IPS-11a (cell line): ENCODE measurements around the gene ADAMTS12.

Experiments
- H3K4me3 ChIP-seq: one replicate; pipeline ENCODE4 v1.5.1; 2013; ENCODE audit warnings: low read depth, low read length, control low read depth

The ADAMTS12 gene

DNA sequence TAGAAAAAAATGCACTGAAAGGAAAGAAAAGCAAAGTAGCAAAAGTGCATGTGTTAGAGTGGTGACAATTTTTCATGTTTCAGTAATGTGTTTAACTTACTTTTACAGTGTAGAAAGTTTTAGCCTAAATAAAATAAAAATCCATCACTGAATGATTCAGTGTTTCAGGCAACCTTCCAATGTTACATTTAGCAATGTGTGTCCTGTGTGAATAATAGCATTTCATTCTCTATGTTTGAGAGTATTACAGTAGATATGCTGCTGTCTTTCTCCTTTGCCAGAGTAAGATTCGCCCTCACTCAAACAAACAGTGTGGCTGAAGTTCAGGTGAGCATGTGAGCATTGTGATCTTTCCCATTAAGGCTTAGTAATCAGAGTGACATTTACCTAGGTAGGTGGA, 279.9 kb downstream of the ADAMTS12 start:
- H3K4me3 ChIP-seq: no peak overlapping the region

DNA sequence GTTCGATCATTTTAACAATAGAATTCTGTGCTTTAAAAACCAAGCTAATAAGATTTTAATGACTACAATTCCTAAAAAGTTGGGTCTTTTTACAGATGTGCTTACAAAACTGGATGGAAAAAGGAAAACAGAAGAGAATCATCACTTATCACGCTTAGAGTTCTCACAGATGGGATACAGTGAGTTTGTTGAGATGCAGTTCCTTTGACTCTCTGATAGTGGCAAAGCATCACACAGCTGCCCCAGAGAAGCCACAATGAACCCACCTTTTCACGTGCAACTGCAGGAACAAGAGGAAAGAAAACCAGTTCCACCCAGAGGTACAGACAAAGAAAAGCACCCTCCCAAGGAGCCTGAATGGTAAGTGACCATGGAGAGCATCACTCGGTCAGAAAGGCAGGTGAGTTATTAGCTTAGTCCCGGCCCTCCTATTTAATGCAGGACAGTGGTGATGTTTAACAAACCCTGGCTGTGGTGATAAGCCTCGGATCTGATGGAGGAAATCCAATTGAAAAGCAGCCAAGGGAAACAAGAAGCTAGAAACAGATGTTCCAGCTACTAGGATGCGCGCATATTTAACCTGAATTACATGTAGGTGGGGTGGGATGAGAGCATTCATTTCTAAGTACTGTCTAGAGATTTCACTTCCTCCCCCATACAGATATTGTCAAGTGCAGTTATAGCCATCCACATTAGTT, 283.3 kb downstream of the ADAMTS12 start:
- H3K4me3 ChIP-seq: no peak overlapping the region

DNA sequence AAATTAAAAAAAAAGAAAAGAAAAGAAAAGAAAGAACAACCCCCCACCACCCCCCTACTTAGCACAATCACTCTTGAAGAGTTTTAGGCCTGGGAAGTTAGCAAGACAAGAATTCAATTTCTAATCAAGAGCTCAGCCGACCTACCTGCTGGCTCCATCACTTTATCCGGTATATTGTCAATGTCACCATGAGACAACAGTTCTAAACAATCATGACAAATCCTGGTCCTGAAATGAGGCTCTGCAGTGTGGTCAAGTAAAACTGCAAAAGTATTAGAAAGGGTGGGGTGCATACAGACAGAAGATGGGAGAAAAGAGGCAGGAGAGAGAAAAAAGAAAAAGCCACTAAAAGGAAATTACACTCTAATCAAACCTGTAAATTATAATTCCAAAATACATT, 287.3 kb downstream of the ADAMTS12 start:
- no peak overlapping the region for H3K4me3 ChIP-seq

DNA sequence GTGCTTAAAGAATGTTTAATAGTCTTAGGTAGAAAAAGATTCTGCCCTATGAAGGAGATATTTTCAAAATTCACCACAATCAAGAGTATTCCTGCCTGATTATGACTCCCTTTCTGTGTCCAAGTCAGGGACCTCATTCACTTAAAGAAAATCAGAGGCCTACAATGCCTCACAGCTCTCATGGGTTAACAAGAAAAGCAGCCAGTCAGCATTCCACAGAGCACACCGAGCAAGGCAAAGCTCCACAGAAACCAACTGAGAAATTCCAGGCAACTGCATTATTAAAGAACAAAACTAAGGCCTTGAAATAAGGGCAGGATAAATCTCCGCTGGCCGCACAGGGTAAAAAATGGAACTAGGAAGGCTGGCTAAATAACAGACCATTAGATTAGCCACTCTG, 289.9 kb downstream of the ADAMTS12 start:
- no peak overlapping the region for H3K4me3 ChIP-seq

DNA sequence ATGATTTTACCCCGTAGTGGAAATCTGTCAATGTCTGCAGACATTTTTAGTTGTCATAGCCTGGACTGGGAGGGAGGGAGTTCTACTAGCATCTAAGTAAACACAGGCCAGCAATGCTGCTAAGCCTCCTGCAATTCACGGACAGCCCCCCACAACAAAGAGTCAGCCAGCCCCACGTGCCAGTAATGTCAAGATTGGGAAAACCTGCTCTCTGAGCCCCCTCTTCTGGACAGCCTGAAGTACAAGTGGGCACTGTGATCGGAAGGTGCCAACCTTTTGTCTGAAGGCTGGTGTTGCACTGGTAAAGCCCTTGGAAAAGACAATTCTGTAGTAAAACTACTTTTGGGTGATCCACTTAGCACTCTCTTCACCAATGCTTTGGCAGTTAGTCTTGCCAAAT, 296.5 kb downstream of the ADAMTS12 start:
- H3K4me3 ChIP-seq: no peak overlapping the region

DNA sequence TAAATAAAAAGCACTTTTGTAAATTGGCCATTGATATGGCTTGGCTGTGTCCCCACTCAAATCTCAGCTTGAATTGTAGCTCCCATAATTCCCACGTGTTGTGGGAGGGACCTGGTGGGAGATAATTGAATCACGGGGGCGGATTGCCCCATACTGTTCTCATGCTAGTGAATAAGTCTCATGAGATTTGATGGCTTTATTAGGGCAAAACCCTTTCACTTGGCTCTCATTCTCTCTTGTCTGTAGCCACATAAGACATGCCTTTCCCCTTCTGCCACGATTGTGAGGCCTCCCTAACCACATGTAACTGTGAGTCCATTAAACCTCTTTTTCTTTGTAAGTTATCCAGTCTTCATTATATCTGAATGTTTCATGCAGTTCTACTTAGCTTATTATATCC, 297.8 kb downstream of the ADAMTS12 start:
- no peak overlapping the region for H3K4me3 ChIP-seq

DNA sequence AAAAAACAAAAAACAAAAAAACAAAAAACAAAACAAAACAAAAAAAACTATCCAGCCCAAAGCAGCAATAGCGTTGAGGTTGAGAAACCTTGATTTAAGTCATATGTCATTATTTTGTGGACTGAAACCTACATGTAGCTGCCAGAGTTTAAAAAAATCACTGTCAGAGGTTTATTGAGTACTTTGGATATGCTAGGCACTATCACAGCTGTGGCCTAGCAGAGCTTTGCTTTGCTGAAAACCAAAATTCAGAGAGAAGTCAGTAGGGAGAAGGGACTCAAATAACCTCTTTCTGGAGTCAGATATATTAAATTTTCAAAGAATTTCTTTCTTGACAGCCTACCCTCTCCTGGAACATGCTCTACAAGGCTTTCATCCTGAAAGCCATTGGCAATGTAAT, 299.5 kb downstream of the ADAMTS12 start:
- no peak overlapping the region for H3K4me3 ChIP-seq

DNA sequence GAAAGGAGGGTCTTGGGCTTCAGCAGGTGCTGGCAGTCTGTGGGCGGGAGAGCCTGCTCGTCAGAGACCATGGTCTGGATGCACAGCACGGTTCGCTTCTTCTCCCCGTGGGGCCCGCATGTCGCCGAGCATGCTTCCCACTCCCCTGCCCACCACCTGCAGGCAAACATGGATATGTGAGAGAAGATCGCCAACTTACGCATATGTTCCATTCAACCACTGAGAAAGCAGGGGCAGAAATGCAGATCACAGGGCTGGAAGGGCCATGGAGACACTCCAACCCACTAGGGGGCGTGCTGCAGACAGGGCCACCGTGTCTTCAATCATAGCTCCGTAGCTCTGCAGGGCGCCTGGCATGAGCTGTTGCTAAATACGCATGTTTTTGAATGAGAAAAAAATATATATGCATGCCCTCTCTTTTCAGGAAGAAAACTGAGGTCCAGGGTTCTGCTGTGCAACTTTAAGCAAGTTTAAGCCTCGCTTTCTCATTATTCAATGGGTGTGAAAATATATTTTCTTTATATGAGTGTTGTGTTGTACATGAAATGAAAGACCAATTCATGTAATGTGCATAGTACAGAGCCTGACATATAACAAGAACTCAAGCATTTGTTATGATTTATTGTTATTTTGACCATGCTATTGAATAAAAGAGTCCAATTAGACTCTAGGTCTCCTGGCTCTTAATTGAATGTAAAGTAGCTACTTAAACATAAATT, 303.0 kb downstream of the ADAMTS12 start:
- no peak overlapping the region for H3K4me3 ChIP-seq

DNA sequence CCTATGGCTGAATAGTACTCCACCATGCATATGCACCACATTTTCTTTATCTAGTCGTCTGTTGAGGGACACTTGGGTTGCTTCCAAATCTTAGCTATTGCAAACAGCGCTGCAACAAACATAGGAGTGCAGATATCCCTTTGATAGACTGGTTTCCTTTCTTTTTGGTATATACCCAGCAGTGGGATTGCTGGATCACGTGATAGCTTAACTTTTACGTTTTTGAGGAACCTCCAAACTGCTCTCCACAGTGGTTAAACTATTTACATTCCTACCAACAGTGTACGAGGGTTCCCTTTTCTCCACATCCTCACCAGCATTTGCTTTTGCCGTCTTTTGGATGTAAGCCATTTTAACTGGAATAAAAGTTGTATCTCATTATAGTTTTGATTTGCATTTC, 308.5 kb downstream of the ADAMTS12 start:
- H3K4me3 ChIP-seq: no peak overlapping the region

DNA sequence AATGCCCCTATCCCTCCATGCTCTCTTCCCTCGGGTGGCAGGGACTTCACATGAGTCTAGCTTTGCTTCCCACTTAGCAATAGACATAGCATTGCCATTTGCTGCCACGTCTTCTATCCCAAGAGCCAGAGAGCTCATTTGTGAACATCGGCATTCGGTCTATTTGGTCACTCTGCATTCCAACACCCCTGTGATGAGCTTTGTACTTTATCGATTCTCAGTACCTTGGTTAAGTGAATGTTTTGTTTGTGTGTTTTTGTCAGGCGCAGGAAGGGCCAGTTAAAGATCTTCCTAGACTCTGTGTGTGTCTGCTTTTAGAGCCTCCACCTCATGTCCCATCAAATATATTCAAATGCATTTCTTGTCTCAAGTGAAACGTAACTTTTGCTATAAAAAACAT, 309.4 kb downstream of the ADAMTS12 start:
- no peak overlapping the region for H3K4me3 ChIP-seq

DNA sequence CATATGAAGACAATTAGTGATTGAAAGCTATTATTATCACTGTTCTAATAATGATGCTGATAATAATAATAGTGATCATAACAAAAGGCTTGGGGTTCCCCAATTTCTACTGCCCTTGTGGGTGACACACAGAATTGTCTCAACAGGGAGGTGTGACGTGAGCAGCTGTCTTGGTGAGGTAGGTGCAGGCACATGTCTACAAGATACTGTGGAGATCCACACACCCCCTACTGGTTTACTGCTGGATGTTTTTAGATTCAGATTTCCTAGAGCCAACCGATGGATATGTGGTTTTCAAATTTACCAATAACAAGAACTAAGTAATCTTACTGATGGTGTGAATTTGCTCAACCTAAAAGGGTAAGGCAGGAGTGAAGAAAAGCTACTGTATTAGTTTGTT, 312.0 kb downstream of the ADAMTS12 start:
- no peak overlapping the region for H3K4me3 ChIP-seq

DNA sequence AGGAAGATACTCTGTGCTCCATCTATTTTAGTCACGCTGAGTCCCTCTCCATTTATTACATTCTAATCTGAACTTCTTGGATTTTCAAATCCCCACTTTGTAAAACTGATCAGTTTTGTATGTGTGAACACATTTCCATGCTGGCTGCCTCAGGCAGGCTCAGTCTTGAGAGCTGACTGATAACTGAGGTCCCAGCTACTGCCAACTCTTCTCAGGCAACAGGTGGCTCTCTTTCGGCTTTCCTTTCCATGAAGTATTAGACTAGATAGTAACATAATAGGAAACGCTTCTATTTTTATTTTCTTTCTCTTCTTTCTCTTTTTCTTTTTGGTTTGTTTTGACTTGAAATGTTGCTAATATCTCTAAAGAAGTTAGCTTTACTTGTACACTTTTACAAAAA, 312.6 kb downstream of the ADAMTS12 start:
- no peak overlapping the region for H3K4me3 ChIP-seq

DNA sequence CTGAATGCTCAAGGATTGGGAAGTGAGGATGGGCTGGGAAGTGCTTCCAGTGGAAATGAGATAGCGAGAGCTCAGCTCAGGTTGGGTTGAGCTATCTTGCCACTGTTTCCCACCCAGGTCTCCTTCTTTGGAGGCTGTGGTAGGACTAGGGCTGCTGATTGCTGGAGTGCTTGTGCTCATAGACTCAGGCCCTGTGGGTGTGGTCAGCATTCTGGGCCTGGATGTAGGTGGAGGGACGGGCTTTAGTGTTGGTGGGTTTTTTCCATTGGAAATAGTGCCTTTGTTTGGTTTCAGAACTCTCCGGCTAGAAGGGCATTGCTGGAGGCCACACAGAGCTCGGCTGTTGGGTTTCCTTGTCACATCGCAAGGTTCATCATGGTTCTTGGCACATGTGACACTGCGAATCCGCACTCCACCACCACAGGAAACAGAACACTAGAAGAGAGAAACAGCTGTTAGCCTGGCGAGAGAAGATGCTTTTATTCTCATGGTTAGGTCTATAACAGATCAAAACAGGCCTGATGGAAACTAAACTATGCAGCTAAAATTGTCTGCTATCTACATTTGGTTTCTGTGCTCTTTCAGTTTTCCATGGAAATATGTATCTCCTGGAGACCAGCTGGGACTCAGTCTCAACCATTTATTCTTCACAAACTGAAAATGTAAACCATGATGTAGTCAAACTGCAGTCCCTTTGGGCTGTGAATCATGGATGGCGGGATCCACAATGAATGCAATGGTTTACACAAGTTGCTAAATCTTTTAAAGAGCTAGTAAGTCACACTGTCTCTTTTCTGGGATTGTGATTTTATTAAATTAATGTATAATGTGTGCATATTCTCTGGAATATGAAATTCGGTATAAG, 314.8 kb downstream of the ADAMTS12 start:
- H3K4me3 ChIP-seq: no peak overlapping the region

DNA sequence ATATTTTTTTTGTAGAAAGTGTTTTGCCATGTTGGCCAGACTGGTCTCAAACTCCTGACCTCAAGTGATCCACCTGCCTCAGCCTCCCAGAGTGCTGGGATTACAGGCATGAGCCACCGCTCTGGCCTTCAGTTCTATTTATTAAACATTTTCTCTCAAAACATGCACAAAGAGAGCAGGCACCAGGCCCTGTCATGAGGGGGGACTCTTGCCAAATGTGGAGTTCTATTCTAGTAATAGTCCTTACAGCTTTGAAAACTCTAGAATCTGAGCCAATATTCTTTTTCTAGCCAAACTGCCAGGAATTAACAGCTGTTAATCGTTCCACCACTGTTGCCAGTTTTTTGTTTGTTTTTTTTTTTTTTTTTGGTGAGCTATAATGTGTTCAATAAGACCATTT, 326.5 kb downstream of the ADAMTS12 start:
- no peak overlapping the region for H3K4me3 ChIP-seq

DNA sequence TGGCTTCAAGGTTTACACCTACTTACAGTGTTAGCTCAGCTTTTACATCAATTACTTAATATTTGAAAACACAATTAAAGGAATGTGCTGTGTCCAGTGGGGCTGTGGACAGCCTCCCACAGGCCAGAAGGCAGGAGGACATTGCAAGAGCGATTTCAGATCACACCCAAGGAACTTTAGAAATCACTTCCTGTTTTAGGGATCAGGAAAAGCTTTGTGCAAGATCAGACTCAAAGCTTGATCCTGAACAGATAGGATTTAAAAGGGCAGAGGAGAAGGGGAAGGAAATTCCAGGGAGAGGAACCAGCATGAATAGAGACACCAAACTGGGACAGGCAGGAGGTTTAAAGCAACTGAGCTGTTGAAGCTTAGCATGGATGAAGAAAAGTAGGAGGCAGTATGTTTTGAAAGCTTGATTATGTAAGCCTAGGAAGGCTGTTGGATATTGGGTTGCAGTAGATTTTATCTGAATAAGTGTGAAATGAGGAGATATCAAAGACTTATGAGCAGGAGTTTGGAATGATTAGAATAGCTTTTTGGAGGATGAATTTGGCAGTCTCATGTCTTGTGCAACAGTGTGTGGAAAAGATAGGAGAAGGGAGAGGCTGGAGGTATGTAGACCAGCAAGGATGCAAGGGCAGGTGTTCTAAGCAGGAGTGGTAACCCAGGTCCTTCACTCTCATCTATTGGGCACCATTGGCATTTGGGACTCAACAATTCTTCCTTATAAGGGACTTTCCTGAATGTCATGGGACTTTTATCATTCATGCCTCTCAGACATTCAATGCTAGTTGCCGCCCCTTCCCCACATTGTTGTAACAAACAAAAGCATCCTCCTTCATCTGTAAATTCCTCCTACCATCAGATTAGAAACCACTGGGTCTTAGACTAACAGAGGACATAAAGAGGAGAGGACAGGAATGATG, 327.5 kb downstream of the ADAMTS12 start:
- H3K4me3 ChIP-seq: no peak overlapping the region

DNA sequence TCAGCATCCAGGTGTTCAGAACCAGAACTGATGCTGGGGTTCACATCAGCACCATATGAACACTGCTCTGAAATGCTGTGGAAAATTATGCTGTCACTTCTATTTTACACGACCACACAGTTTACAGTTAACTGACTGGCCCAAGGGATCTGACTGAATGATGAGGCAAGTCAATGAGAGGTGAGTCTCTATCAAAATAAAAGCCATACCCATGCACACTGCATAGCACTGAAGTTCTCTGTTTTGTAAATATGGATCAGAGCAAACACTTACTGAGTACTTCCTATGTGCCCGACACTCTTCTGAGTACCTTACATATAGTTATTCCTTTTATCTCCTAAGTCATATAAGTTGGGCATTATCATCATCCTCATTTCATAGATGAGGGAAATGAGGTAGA, 328.3 kb downstream of the ADAMTS12 start:
- H3K4me3 ChIP-seq: no peak overlapping the region

DNA sequence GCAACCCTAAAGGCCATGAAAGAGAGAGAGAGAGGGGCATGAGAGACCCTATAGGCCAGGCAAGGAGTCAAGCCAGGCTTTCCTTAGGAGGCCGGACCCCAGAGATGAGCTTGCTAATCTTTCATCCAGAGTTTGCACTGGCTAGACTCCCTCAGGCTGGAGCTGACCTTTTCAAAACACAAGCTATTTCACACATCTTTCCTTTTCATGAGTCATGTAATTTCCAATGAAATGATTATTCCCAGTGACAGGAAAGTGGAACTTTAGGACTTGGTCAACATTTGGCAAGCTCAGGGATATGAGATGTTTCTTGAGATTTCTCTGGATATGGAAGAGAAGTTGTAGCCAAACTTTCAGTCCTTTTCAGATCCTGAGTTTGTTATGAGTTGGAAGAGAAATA, 333.3 kb downstream of the ADAMTS12 start:
- H3K4me3 ChIP-seq: no peak overlapping the region

DNA sequence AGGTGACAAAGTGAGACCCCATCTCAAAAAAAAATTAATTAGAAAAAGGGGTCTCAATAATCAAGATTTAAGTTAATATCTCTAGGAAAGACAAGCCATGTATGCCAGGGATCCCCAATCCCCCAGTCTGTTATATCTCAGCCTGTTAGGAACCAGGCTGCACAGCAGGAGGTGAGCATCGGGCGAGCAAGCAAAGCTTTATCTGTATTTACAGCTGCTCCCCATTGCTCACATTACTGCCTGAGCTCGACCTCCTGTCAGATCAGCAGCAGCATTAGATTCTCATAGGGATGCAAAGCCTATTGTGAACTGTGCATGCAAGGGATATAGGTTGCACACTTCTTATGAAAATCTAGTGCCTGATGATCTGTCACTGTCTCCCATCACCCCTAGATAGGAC, 334.2 kb downstream of the ADAMTS12 start:
- H3K4me3 ChIP-seq: no peak overlapping the region

DNA sequence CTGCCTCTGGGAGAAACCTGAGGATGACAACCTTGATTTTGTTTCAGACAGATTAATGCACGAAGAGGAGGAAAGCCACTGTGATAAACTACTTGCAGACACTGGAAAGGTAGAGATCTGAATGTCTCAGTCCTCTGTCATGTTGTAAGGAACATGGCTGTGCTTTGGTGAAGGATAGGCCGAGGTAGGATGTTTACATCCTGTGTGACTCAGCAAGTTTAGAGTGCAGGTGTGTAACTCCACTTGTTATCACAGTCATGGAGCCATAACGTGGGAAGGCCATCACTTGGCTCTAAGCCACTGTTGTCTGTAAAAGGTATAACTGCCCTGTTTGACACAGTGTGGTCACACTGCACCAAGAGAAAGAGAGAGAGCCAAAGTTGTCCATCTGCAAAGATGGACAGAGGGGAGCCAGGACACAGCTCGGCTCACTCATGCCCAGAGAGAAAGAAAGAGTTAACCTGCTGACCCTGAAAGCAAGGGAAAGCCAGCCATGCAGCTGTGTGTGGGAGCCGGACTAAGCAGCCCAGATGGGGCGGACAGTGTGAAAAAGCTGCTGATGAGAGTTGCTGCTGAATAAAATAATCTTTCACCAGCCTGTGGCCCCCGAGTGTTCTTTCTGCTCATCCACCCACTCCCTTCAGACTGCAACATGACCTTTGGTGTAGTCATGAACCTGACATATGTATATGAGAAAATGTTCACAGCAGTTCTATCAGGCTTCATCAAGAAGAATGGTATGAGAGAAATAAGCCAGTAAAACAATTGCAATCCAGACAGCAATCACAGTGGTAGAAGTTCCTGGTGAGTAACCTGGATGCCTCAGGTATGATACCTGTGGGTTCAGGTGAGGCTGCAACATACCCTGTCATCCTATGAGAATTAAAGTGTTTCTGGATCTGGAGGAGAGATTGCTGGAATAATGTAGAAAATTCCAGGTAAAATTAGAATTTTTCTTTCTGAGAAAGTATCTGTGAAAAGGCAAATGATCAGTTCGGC, 335.2 kb downstream of the ADAMTS12 start:
- H3K4me3 ChIP-seq: no peak overlapping the region
